GM23338 (cell line): ENCODE data around the gene USH1G. TPM values are rescaled to one million over a fixed set of nuclear protein-coding genes. Genes with fewer than 3 reads are reported as not detected.

ENCODE experiments used
- ATAC-seq: fragments of 200-7000 bp; cut with Tn5 transposase; 3 replicates; pipeline ENCODE4 v1.9.1; 2020
- DNase-seq: peaks from one replicate; pipeline ENCODE4 v3.0.0-alpha.2; 2015; ENCODE audit warnings: low spot score
- H2AFZ ChIP-seq: fragments of 200-600 bp; sonication (generic); 2 replicates; pipeline ENCODE4 v1.8.0; 2016; ENCODE audit warnings: antibody characterized with exemption, mild to moderate bottlenecking, moderate library complexity
- H3F3A ChIP-seq: fragments of 200-600 bp; sonication (generic); replicated peaks from 2 replicates; pipeline ENCODE4 v1.8.0; 2017; ENCODE audit warnings: antibody characterized with exemption, mixed run types, low read depth
- H3K27ac ChIP-seq: fragments of 200-600 bp; sonication (generic); 2 replicates; pipeline ENCODE4 v1.6.1; 2016; ENCODE audit warnings: low read depth
- H3K27me3 ChIP-seq: fragments of 200-600 bp; sonication (generic); 2 replicates; pipeline ENCODE4 v1.8.0; 2016; ENCODE audit warnings: mild to moderate bottlenecking, mixed run types, moderate library complexity; ENCODE audit not compliant: insufficient read depth
- H3K36me3 ChIP-seq: fragments of 200-600 bp; sonication (generic); 2 replicates; pipeline ENCODE4 v1.8.0; 2016; ENCODE audit warnings: mild to moderate bottlenecking; ENCODE audit not compliant: insufficient read depth
- H3K4me1 ChIP-seq: fragments of 200-600 bp; sonication (generic); 2 replicates; pipeline ENCODE4 v1.8.0; 2016; ENCODE audit warnings: mild to moderate bottlenecking, moderate library complexity; ENCODE audit not compliant: insufficient read depth
- H3K4me2 ChIP-seq: fragments of 200-600 bp; sonication (generic); 2 replicates; pipeline ENCODE4 v1.7.1; 2017; ENCODE audit warnings: mixed run types
- H3K4me3 ChIP-seq: fragments of 200-600 bp; sonication (generic); 2 replicates; pipeline ENCODE4 v1.6.1; 2016; ENCODE audit warnings: mixed run types
- H3K79me2 ChIP-seq: fragments of 200-600 bp; sonication (generic); replicated peaks from 2 replicates; pipeline ENCODE4 v1.8.0; 2017; ENCODE audit warnings: mild to moderate bottlenecking; ENCODE audit not compliant: insufficient read depth
- H3K9me2 ChIP-seq: fragments of 200-600 bp; sonication (generic); 2 replicates; pipeline ENCODE4 v1.8.0; 2017; ENCODE audit not compliant: insufficient read depth
- H4K20me1 ChIP-seq: fragments of 200-600 bp; sonication (generic); replicated peaks from 2 replicates; pipeline ENCODE4 v1.8.0; 2017; ENCODE audit warnings: mild to moderate bottlenecking; ENCODE audit not compliant: insufficient read depth
- H3K27ac Mint-ChIP-seq: 2 replicates; pipeline ENCODE4 v1.8.0; 2020; ENCODE audit warnings: inconsistent platforms, mild to moderate bottlenecking, moderate library complexity, mixed read lengths
- H3K27me3 Mint-ChIP-seq: 3 replicates; pipeline ENCODE4 v1.8.0; 2022; ENCODE audit warnings: low read depth, mild to moderate bottlenecking, moderate library complexity, mixed read lengths, inconsistent platforms; ENCODE audit not compliant: insufficient read depth, poor library complexity
- H3K36me3 Mint-ChIP-seq: 3 replicates; pipeline ENCODE4 v1.8.0; 2021; ENCODE audit warnings: low read depth, mild to moderate bottlenecking, inconsistent platforms, moderate library complexity, mixed read lengths
- H3K4me1 Mint-ChIP-seq: 3 replicates; pipeline ENCODE4 v1.8.0; 2020; ENCODE audit warnings: mild to moderate bottlenecking, inconsistent platforms, mixed read lengths
- H3K4me3 Mint-ChIP-seq: 3 replicates; pipeline ENCODE4 v1.8.0; 2021; ENCODE audit warnings: moderate library complexity, mild to moderate bottlenecking, inconsistent platforms, mixed read lengths
- H3K9me3 Mint-ChIP-seq: 3 replicates; pipeline ENCODE4 v1.8.0; 2020; ENCODE audit warnings: moderate library complexity, mild to moderate bottlenecking, inconsistent platforms, mixed read lengths
- ETS1 ChIP-seq: IDR thresholded peaks from 2 replicates; pipeline ENCODE4 v1.6.1; 2016; ENCODE audit warnings: antibody characterized with exemption
- EZH2 ChIP-seq: fragments of 200-600 bp; sonication (generic); IDR thresholded peaks from one replicate; pipeline ENCODE4 v1.8.0; 2017; ENCODE audit warnings: antibody characterized with exemption, mild to moderate bottlenecking, low read depth; ENCODE audit not compliant: unreplicated experiment
- NANOG ChIP-seq: IDR thresholded peaks from 2 replicates; pipeline ENCODE4 v1.6.1; 2016; ENCODE audit warnings: antibody characterized with exemption, borderline replicate concordance
- POLR2AphosphoS5 ChIP-seq: IDR thresholded peaks from 2 replicates; pipeline ENCODE4 v1.6.1; 2016; ENCODE audit warnings: antibody characterized with exemption, low read depth
- STAT1 ChIP-seq: IDR thresholded peaks from one replicate; pipeline ENCODE4 v1.6.1; 2016; ENCODE audit warnings: antibody characterized with exemption; ENCODE audit not compliant: unreplicated experiment
- ZNF462 ChIP-seq: fragments of 250-450 bp; sonication (Bioruptor Pico); IDR thresholded peaks from 2 replicates; pipeline ENCODE4 v1.5.0; 2020; ENCODE audit warnings: mild to moderate bottlenecking, moderate library complexity
- polyA plus RNA-seq: library from polyadenylated mRNA; unstranded; fragments of >200 nt; fragmentation: Nextera tagmentation; extraction: Ambion mirVana; gene quantifications from 2 replicates; pipeline ENCODE4 v1.2.1, GENCODE V29; 2016
- total RNA-seq: library from RNA; depleted of rRNA; stranded (reverse); fragments of >200 nt; shearing (Covaris generic); gene quantifications from 2 replicates; pipeline ENCODE4 v1.2.3, GENCODE V29; 2014

USH1G gene
- total and polyA plus RNA-seq, 2 experiments from 2014 or later = 0.34 to 1.7 TPM

- TF ChIP-seq ZNF462 (CRISPR knock-in tag) = no peak
- TF ChIP-seq STAT1 = no peak
- no peak for TF ChIP-seq ETS1
Measured at GRCh38 chr17:74949455-74950115, 26.5 kb upstream of the USH1G start (continued).

DNA sequence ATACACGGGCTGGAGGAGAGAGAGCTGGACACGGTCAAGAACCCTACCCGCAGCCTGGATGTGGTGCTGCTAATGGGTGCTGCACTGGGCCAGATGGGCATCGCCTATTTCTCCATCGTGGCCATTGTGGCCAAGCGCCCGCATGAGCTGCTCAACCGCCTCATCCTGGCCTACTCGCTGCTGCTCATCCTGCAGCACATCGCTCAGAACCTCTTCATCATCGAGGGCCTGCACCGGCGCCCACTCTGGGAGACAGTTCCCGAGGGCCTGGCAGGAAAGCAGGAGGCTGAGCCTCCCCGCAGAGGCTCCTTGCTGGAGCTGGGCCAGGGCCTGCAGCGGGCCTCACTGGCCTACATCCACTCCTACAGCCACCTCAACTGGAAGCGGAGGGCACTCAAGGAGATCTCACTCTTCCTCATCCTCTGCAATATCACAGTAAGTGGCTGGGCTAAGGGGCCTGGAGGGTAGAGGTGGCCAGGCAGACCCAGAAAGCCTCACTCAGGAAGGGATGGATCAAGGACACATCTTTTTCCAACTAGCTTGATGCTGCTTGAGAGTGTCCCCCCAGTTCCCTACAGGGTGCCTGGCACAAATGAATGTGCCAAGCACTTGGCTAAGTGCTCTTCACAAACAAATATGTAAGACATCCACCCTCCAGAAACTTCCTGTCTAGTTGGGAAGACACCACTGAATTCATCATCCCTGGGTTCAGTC is 24.1 kb upstream of the USH1G start:
- Histone ChIP-seq H3K4me3 (no peak overlapping the region), H3K36me3 (no peaks in the 10 kb centered on the region), H3K27me3 (no peaks in the 10 kb centered on the region), H3K9me2 (no peaks in the 10 kb centered on the region), H3K79me2 (no peaks in the 10 kb centered on the region), H3F3A (no peaks in the 10 kb centered on the region), H2AFZ (no peak overlapping the region), H4K20me1 (no peaks in the 10 kb centered on the region), H3K4me2 (no peak overlapping the region), H3K4me1 (peaks cover 5% of the 10 kb centered on the region; the same call in 1 of the 2 replicates), H3K27ac (no peak overlapping the region)
- no peak overlapping the region for H3K27ac Mint-ChIP-seq
- ATAC-seq (no peak), DNase-seq (no peak)
- peaks cover 12% of the 10 kb centered on the region for H3K27me3 Mint-ChIP-seq
- H3K4me1 Mint-ChIP-seq = peaks cover 14% of the 10 kb centered on the region
- TF ChIP-seq ZNF462 (CRISPR knock-in tag) = no peak
- TF ChIP-seq EZH2 = no peak
- no peak for TF ChIP-seq POLR2AphosphoS5
- TF ChIP-seq NANOG = no peak
- TF ChIP-seq STAT1 = no peak
- no peak overlapping the region for H3K4me3 Mint-ChIP-seq
- H3K36me3 Mint-ChIP-seq = no peaks in the 10 kb centered on the region
- no peaks in the 10 kb centered on the region for H3K9me3 Mint-ChIP-seq
